ENCODE results near the gene SLC15A1. TPM values are rescaled to one million over a fixed set of nuclear protein-coding genes. Genes with fewer than 3 reads are reported as not detected.

SLC15A1 gene
- total RNA-seq, 1 experiment from 2014 or later: 2.6 TPM

DNA sequence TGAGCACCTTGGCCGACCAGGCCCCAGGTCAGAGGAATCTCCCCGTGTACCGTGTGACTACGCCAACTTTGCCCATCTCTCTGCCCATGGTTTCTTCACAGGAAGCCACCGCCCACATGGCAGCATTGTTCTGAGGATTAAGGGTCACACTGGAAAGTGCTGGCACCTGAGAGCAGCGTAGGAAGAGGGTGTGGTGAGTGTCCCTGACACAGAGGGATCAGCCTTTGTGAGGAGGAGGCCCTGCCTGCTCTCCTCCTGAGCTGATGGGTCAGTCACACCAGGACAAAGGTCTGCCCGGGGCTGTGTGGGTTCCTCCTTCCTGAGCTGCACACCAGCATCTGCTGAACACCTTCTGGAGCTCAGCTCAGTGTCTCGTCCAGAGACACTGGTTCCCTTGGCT, 32.2 kb upstream of the SLC15A1 start:
- Histone ChIP-seq H4K20me1 (ENCODE audit: insufficient read depth) (no peaks in the 10 kb centered on the region), H3K9me2 (ENCODE audit: insufficient read depth) (no peaks in the 10 kb centered on the region), H3K27ac (ENCODE audit: low read depth, low read length) (no peak overlapping the region), H3K27me3 (ENCODE audit: insufficient read depth, low read length) (no peaks in the 10 kb centered on the region), H3K9ac (ENCODE audit: low read length) (no peak overlapping the region), H3K4me1 (ENCODE audit: control insufficient read depth in 1 of 2, insufficient read depth in 2 of 2, low read length in 2 of 2) (peaks cover 0 to 8% of the 10 kb centered on the region in 2 experiments; a peak in 1 of 4 replicates), H3K36me3 (ENCODE audit: control insufficient read depth in 1 of 2, insufficient read depth in 2 of 2, low read length in 2 of 2) (no peaks in the 10 kb centered on the region), H3K9me3 (ENCODE audit: control insufficient read depth in 1 of 2, insufficient read depth in 1 of 2, low read depth in 1 of 2, low read length in 2 of 2) (no peaks in the 10 kb centered on the region), H3K4me3 (replicated peaks in 1 of 2; ENCODE audit: low read depth in 1 of 2, low read length in 2 of 2) (no peak overlapping the region), H2AFZ (ENCODE audit: low read depth, low read length, poor library complexity, severe bottlenecking) (no peak overlapping the region), H3K79me2 (ENCODE audit: insufficient read depth, low read length) (no peaks in the 10 kb centered on the region), H3K4me2 (ENCODE audit: low read length) (no peak overlapping the region)
- TF ChIP-seq EZH2 (IDR thresholded peaks at IDR 0.05): no peak
- no peak for TF ChIP-seq EZH2phosphoT487 (IDR thresholded peaks at IDR 0.05; ENCODE audit: borderline replicate concordance)
- TF ChIP-seq EGR1 (IDR thresholded peaks at IDR 0.05; ENCODE audit: low read depth): no peak
- no peak for TF ChIP-seq CBX3 (IDR thresholded peaks at IDR 0.05; ENCODE audit: low read depth)
- TF ChIP-seq SRF (IDR thresholded peaks at IDR 0.05; ENCODE audit: low read depth): no peak
- TF ChIP-seq ZNF274 (IDR thresholded peaks at IDR 0.05; ENCODE audit: low read depth, low read length): no peak
- no peak for TF ChIP-seq SP1 (IDR thresholded peaks at IDR 0.05; ENCODE audit: low read depth)
- TF ChIP-seq POLR2A (IDR thresholded peaks at IDR 0.05; ENCODE audit: borderline replicate concordance, extremely low read depth, insufficient read depth, insufficient read length): no peak
- TF ChIP-seq, protein P1, sequence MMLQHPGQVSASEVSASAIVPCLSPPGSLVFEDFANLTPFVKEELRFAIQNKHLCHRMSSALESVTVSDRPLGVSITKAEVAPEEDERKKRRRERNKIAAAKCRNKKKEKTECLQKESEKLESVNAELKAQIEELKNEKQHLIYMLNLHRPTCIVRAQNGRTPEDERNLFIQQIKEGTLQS (IDR thresholded peaks at IDR 0.05): no peak
- POLR2A ChIA-PET: no interaction called here
- intact Hi-C loops (cut with micrococcal nuclease): no loop called here
- CTCF ChIA-PET: no interaction called here
- RAD21 ChIA-PET (ENCODE audit: low non-redundant PET in 1 of 2, low total read pairs in 2 of 2, uncharacterized antibody in 2 of 2, unreplicated experiment in 2 of 2): no interaction called here
- DNase-seq (ENCODE audit: low read depth, low spot score): no peak
- ATAC-seq: peak; percentile 22; the same call in 1 of the 2 replicates
- no TSS peak for BruUV-seq (replicated peaks)

DNA sequence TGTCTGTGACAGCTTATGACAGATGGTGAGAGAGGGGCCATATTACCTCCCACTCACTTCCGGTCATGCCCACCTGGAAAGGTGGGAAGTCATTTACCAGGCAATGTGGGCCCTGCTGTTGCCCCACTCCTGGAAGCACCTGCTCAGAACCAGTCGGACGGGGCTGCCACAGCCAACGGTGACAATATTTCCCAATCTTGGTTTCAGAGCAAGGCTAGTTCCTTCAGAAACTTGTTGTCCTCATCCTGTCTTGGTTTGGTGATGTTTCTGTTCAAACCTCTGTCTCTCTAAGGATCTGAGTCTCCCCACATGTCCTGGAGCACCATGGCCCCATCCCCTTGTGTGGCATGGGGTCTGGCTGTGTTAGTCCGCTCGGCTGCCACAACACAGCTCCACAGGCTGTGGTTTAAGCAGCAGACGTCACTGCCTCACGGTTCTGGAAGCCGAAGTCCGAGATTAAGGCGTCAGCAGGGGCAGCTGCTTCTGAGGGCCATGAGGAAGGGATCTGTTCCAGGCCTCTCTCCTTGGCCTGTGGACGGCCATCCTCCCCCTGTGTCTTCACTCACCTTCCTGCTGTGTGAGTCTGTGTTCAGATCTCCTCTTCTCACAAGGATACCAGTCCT, 31.5 kb upstream of the SLC15A1 start:
- Histone ChIP-seq H3K36me3 (ENCODE audit: control insufficient read depth in 1 of 2, insufficient read depth in 2 of 2, low read length in 2 of 2) (no peaks in the 10 kb centered on the region), H3K4me1 (ENCODE audit: control insufficient read depth in 1 of 2, insufficient read depth in 2 of 2, low read length in 2 of 2) (peaks cover 0 to 8% of the 10 kb centered on the region in 2 experiments; a peak in 1 of 4 replicates), H3K4me3 (replicated peaks in 1 of 2; ENCODE audit: low read depth in 1 of 2, low read length in 2 of 2) (no peak overlapping the region), H3K9me2 (ENCODE audit: insufficient read depth) (no peaks in the 10 kb centered on the region), H3K9ac (ENCODE audit: low read length) (no peak overlapping the region), H3K9me3 (ENCODE audit: control insufficient read depth in 1 of 2, insufficient read depth in 1 of 2, low read depth in 1 of 2, low read length in 2 of 2) (no peaks in the 10 kb centered on the region), H4K20me1 (ENCODE audit: insufficient read depth) (no peaks in the 10 kb centered on the region), H3K4me2 (ENCODE audit: low read length) (no peak overlapping the region), H2AFZ (ENCODE audit: low read depth, low read length, poor library complexity, severe bottlenecking) (no peak overlapping the region), H3K27me3 (ENCODE audit: insufficient read depth, low read length) (no peaks in the 10 kb centered on the region), H3K27ac (ENCODE audit: low read depth, low read length) (no peak overlapping the region), H3K79me2 (ENCODE audit: insufficient read depth, low read length) (no peaks in the 10 kb centered on the region)
- DNase-seq (ENCODE audit: low read depth, low spot score): no peak
- no peak for TF ChIP-seq POLR2AphosphoS5 (IDR thresholded peaks at IDR 0.05; ENCODE audit: low read depth, low read length)
- TF ChIP-seq, protein P2, sequence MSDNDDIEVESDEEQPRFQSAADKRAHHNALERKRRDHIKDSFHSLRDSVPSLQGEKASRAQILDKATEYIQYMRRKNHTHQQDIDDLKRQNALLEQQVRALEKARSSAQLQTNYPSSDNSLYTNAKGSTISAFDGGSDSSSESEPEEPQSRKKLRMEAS (IDR thresholded peaks at IDR 0.05): no peak
- TF ChIP-seq POLR2A (IDR thresholded peaks at IDR 0.05; ENCODE audit: borderline replicate concordance, extremely low read depth, insufficient read depth, insufficient read length): no peak
- no peak for TF ChIP-seq JUND (IDR thresholded peaks at IDR 0.05)
- no peak for TF ChIP-seq CBX3 (IDR thresholded peaks at IDR 0.05; ENCODE audit: low read depth)
- no peak for TF ChIP-seq ELF1 (IDR thresholded peaks at IDR 0.05; ENCODE audit: borderline replicate concordance, low read depth)
- no peak for TF ChIP-seq FOSL1 (IDR thresholded peaks at IDR 0.05; ENCODE audit: low read depth)
- no peak for TF ChIP-seq EZH2phosphoT487 (IDR thresholded peaks at IDR 0.05; ENCODE audit: borderline replicate concordance)
- TF ChIP-seq TCF7L2 (IDR thresholded peaks at IDR 0.05; ENCODE audit: borderline replicate concordance, extremely low read depth, insufficient read depth, insufficient read length): no peak
- ChIA-PET CTCF (no interaction called here), RAD21 (ENCODE audit: low non-redundant PET in 1 of 2, low total read pairs in 2 of 2, uncharacterized antibody in 2 of 2, unreplicated experiment in 2 of 2) (no interaction called here), POLR2A (no interaction called here)
- no TSS peak for BruUV-seq (replicated peaks)
- no peak for ATAC-seq
- intact Hi-C loops (cut with micrococcal nuclease): no loop called here

Measured in HCT116 (cell line).